AG10803 (cell line): ENCODE data around the gene MYL9.
"Not testable (repeated sequence)": the region's sequence is repeated elsewhere in the genome, so short reads cannot be mapped to it uniquely, and the experiment has no call there.

Experiments
- DNase-seq: peaks from one replicate; pipeline ENCODE4 v3.0.0; 2010; ENCODE audit warnings: low read depth
- H3K4me3 ChIP-seq: 2 replicates; pipeline ENCODE4 v1.5.1; 2011; ENCODE audit warnings: mild to moderate bottlenecking, low read length, control low read depth
- TF ChIP-seq, protein P1 (sequence below): conservative IDR thresholded peaks from 2 replicates; pipeline ENCODE4 v1.5.1; 2011; ENCODE audit warnings: mild to moderate bottlenecking, low read length, control low read depth, inconsistent platforms

Gene MYL9

DNA sequence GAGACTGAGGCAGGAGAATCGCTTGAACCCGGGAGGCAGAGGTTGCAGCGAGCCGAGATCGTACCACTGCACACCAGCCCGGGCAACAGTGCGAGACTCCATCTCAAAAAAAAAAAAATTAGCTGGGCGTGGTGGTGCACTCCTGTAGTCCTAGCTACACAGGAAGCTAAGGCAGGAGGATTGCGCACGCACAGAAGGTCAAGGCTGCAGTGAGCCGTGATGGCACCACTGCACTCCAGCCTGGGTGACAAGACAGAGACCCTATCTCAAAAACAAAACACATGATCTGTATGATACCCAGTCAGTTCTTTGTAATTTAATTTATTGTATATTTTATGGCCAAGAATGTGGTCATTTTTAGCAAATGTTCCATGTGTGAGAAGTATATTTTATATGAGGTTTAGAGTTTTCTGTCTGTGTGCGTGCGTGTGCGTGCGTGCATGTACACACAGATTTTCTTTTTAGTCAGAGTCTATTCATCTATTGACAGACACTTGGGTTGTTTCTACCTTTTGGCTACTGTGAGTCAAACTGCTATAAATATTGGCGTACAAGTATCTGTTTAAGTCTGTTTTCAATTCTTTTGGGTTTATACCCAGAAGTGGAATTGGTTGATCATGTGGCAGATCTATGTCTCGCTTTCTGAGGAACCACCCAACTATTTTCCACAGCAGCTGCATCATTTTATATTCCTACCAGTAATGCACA lies 22.2 kb upstream of the MYL9 start:
- no peak for DNase-seq
- TF ChIP-seq, protein P1, sequence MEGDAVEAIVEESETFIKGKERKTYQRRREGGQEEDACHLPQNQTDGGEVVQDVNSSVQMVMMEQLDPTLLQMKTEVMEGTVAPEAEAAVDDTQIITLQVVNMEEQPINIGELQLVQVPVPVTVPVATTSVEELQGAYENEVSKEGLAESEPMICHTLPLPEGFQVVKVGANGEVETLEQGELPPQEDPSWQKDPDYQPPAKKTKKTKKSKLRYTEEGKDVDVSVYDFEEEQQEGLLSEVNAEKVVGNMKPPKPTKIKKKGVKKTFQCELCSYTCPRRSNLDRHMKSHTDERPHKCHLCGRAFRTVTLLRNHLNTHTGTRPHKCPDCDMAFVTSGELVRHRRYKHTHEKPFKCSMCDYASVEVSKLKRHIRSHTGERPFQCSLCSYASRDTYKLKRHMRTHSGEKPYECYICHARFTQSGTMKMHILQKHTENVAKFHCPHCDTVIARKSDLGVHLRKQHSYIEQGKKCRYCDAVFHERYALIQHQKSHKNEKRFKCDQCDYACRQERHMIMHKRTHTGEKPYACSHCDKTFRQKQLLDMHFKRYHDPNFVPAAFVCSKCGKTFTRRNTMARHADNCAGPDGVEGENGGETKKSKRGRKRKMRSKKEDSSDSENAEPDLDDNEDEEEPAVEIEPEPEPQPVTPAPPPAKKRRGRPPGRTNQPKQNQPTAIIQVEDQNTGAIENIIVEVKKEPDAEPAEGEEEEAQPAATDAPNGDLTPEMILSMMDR, result no peak
- H3K4me3 ChIP-seq, result no peak overlapping the region

GRCh38 chr20:36519944-36520343 lies 21.4 kb upstream of the MYL9 start:
- no peak overlapping the region for H3K4me3 ChIP-seq
- DNase-seq, result peak; percentile 16
- TF ChIP-seq, protein P1, result no peak

DNA sequence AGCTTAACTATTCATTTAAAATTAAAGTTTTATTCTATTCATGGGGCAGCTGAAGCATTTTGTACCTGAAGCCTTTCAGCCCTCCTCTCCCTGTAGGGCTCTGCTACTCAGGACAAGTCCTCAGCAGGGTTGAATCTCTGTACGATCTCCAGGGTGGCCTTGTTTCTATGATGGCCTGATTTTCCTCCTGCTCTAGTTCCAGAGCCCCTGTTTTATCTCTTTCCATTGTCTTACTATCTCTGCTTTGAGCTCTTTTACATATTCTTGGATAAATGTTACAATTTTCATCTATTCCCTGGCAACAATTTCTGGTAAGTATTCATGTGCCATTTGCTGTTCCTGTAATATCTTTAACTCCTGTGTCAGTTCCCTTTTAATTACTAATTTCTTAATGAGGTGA lies 19.8 kb upstream of the MYL9 start:
- no peak for DNase-seq
- TF ChIP-seq, protein P1, result no peak
- no peak overlapping the region for H3K4me3 ChIP-seq

DNA sequence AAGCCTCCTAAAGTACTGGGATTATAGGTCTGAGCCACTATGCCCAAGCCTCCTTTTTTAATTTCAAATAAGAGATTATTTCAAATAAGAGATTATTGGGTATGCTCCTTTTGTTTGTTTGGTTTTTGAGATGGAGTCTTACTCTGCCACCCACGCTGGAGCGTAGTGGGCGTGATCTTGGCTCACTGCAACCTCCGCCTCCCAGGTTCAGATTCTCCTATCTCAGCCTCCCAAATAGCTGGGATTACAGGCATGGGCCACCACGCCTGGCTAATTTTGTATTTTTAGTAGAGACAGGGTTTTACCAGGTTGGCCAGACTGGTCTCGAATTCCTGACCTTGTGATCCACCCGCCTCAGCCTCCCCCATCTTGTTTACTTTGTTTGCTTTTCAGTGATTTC lies 18.9 kb upstream of the MYL9 start:
- H3K4me3 ChIP-seq, DNase-seq: not testable (repeated sequence)

DNA sequence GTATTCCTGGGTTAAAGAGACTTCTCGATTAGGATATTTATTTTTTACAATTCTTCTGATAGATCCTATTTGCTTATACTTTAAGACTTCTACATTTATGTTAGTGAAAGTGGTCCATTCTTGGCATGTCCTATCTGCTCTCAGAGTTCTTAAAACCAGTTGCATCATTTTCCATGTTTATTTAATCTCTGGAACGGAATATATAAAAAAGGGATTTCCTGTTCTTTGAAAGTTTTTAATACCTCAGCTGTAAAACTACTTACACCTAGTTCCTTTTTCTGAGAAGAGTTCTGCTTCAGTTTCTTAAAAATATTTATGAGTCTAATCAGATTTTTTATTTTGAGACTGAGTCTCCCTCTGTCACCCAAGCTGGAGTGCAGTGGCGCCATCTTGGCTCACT lies 18.0 kb upstream of the MYL9 start:
- TF ChIP-seq, protein P1, result no peak
- DNase-seq, result no peak
- no peak overlapping the region for H3K4me3 ChIP-seq

DNA sequence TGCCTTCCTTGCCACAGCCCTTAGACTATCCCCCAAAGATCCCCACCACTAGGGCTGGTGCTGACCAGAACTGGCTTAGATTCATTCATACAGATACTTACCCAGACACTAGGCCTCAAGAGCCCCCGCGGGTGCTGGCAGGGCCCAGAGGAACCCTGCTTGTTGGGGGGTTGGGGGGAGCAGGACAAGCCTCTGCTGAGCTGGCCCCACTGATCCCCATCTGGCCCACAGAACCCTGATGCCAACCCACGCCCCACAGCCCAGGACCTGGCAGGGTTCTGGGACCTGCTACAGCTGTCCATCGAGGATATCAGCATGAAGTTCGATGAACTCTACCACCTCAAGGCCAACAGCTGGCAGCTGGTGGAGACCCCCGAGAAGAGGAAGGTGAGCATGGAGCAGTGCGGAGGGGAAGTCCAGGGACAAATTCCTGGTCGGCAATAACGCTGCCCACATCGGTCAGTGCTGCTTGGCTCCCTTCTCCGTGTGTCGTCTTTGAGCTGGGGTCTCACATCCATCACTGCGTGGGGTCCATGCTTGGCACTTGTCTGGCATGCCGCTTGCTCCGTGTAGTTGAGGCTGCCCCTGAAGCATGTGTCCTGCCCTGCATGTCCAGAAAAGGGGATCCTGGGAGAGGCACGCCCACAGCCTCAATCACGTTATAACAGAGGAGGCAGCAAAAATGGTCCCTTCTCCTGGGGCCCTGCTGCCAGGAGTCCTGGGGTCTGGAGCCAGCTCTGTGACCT lies 15.5 kb upstream of the MYL9 start:
- no peak overlapping the region for H3K4me3 ChIP-seq
- DNase-seq, result no peak
- TF ChIP-seq, protein P1, result no peak

- no peak overlapping the region for H3K4me3 ChIP-seq
- TF ChIP-seq, protein P1, result no peak
Observed at GRCh38 chr20:36526521-36527011, 14.8 kb upstream of the MYL9 start.

More at GRCh38 chr20:36526521-36527011, 14.8 kb upstream of the MYL9 start:
- no peak for DNase-seq
